DOHH2 (cell line): ENCODE results near the gene STAM2.
"Not testable (repeated sequence)": the region's sequence is repeated elsewhere in the genome, so short reads cannot be mapped to it uniquely, and the experiment has no call there.

Experiments used
- H3F3A ChIP-seq: fragments of 200-600 bp; sonication (generic), shearing (Covaris generic); 2 replicates; pipeline ENCODE4 v1.6.0; 2016; ENCODE audit warnings: antibody characterized with exemption, mild to moderate bottlenecking; ENCODE audit not compliant: control insufficient read depth, insufficient read depth
- H3K27ac ChIP-seq: fragments of 200-600 bp; sonication (generic); 2 replicates; pipeline ENCODE4 v1.5.1; 2014; ENCODE audit warnings: low read depth, mild to moderate bottlenecking, low read length, moderate library complexity
- H3K27me3 ChIP-seq: fragments of 200-600 bp; sonication (generic); 2 replicates; pipeline ENCODE4 v1.6.1; 2014; ENCODE audit warnings: mild to moderate bottlenecking, low read length, mixed read lengths; ENCODE audit not compliant: control insufficient read depth
- H3K36me3 ChIP-seq: fragments of 200-600 bp; sonication (generic); 2 replicates; pipeline ENCODE4 v1.6.1; 2014; ENCODE audit warnings: mild to moderate bottlenecking, low read length, moderate library complexity, mixed read lengths; ENCODE audit not compliant: control insufficient read depth
- H3K4me1 ChIP-seq: fragments of 200-600 bp; sonication (generic); 2 replicates; pipeline ENCODE4 v1.6.1; 2014; ENCODE audit warnings: mild to moderate bottlenecking, low read length, mixed read lengths; ENCODE audit not compliant: control insufficient read depth
- H3K4me2 ChIP-seq: fragments of 200-600 bp; sonication (generic); 2 replicates; pipeline ENCODE4 v1.6.0; 2014; ENCODE audit warnings: mild to moderate bottlenecking, low read length, moderate library complexity
- H3K4me3 ChIP-seq: fragments of 200-600 bp; sonication (generic); 2 replicates; pipeline ENCODE4 v1.5.1; 2014; ENCODE audit warnings: mild to moderate bottlenecking, low read length, mixed read lengths
- H3K79me2 ChIP-seq: fragments of 200-600 bp; sonication (generic); 2 replicates; pipeline ENCODE4 v1.6.1; 2014; ENCODE audit warnings: mild to moderate bottlenecking, low read length, mixed read lengths; ENCODE audit not compliant: control insufficient read depth
- H3K9me2 ChIP-seq: fragments of 200-600 bp; sonication (generic); replicated peaks from 2 replicates; pipeline ENCODE4 v1.6.1; 2014; ENCODE audit warnings: mild to moderate bottlenecking, low read length, mixed read lengths; ENCODE audit not compliant: control insufficient read depth
- H3K9me3 ChIP-seq: fragments of 200-600 bp; sonication (generic); 2 replicates; pipeline ENCODE4 v1.6.1; 2014; ENCODE audit warnings: antibody characterized with exemption, low read length, mixed read lengths; ENCODE audit not compliant: control insufficient read depth, insufficient read depth
- H4K20me1 ChIP-seq: fragments of 200-600 bp; sonication (generic); 2 replicates; pipeline ENCODE4 v1.6.0; 2014; ENCODE audit warnings: low read depth, mild to moderate bottlenecking, antibody characterized with exemption, low read length, moderate library complexity; ENCODE audit not compliant: control insufficient read depth, insufficient read depth
- EZH2phosphoT487 ChIP-seq: fragments of 200-600 bp; sonication (generic); IDR thresholded peaks from 2 replicates; pipeline ENCODE4 v1.6.1; 2017; ENCODE audit warnings: borderline replicate concordance, mild to moderate bottlenecking, antibody characterized with exemption, low read length, moderate library complexity, mixed read lengths
- TF ChIP-seq, protein P1 (sequence below): fragments of 200-600 bp; sonication (generic); IDR thresholded peaks from one replicate; pipeline ENCODE4 v1.5.1; 2014; ENCODE audit warnings: antibody characterized with exemption, mild to moderate bottlenecking, low read depth, low read length; ENCODE audit not compliant: poor library complexity, severe bottlenecking

The STAM2 gene

DNA sequence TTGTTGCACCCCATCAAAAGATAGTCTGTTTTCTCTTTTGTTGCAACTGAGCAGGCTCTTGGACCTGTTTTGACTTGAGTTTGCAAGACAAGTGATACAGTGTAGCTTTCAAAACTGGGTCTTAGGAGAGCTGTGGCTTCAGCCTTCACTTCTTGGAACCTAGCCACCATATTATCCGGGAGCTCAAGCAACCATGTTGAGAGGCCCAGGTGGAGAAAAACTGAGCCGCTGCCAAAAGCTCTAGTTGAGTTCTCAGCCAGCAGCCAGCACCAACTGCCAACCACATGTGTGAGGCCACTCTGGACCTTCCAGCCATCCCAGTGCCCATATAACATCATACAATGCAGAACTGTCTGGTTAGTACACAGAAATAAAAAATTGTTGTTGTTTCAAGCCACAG, 82.1 kb downstream of the STAM2 start:
- no peak for TF ChIP-seq EZH2phosphoT487
- no peaks in the 10 kb centered on the region for H3K9me2 ChIP-seq
- peaks cover 19% of the 10 kb centered on the region for H3K27me3 ChIP-seq
- H3F3A ChIP-seq = no peaks in the 10 kb centered on the region
- no peak overlapping the region for H3K4me2 ChIP-seq
- H3K79me2 ChIP-seq = no peaks in the 10 kb centered on the region
- H4K20me1 ChIP-seq = no peaks in the 10 kb centered on the region
- H3K4me3 ChIP-seq = no peak overlapping the region
- no peak overlapping the region for H3K27ac ChIP-seq
- no peaks in the 10 kb centered on the region for H3K9me3 ChIP-seq
- no peaks in the 10 kb centered on the region for H3K36me3 ChIP-seq
- H3K4me1 ChIP-seq = no peaks in the 10 kb centered on the region

DNA sequence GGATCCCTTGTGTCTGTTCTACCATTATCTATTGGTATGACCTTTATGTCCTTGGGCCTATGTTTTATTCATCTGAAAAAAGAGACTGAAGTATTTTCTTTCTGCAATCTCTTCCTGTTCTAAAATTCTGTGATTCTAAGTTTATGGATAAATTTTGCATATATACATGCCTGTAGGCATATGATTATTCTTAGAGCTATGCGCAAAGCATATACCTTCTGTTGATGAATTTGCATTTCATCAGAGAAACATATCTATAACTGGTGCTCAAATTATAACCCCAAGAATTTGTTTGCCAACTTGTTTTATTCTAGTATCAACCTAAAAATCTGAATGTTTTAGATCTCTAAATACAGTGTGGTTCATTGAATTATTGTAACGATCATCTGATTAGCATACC, 83.5 kb downstream of the STAM2 start:
- H3K9me2 ChIP-seq = no peaks in the 10 kb centered on the region
- H3K4me3 ChIP-seq = no peak overlapping the region
- H3K36me3 ChIP-seq = no peaks in the 10 kb centered on the region
- no peaks in the 10 kb centered on the region for H4K20me1 ChIP-seq
- H3K79me2 ChIP-seq = no peaks in the 10 kb centered on the region
- H3K27ac ChIP-seq = no peak overlapping the region
- H3K4me2 ChIP-seq = no peak overlapping the region
- H3F3A ChIP-seq = no peaks in the 10 kb centered on the region
- H3K9me3 ChIP-seq = no peaks in the 10 kb centered on the region
- no peaks in the 10 kb centered on the region for H3K4me1 ChIP-seq
- no peak for TF ChIP-seq EZH2phosphoT487
- TF ChIP-seq, protein P1, sequence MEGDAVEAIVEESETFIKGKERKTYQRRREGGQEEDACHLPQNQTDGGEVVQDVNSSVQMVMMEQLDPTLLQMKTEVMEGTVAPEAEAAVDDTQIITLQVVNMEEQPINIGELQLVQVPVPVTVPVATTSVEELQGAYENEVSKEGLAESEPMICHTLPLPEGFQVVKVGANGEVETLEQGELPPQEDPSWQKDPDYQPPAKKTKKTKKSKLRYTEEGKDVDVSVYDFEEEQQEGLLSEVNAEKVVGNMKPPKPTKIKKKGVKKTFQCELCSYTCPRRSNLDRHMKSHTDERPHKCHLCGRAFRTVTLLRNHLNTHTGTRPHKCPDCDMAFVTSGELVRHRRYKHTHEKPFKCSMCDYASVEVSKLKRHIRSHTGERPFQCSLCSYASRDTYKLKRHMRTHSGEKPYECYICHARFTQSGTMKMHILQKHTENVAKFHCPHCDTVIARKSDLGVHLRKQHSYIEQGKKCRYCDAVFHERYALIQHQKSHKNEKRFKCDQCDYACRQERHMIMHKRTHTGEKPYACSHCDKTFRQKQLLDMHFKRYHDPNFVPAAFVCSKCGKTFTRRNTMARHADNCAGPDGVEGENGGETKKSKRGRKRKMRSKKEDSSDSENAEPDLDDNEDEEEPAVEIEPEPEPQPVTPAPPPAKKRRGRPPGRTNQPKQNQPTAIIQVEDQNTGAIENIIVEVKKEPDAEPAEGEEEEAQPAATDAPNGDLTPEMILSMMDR = no peak
- peaks cover 8% of the 10 kb centered on the region; the same call in 1 of the 2 replicates for H3K27me3 ChIP-seq

DNA sequence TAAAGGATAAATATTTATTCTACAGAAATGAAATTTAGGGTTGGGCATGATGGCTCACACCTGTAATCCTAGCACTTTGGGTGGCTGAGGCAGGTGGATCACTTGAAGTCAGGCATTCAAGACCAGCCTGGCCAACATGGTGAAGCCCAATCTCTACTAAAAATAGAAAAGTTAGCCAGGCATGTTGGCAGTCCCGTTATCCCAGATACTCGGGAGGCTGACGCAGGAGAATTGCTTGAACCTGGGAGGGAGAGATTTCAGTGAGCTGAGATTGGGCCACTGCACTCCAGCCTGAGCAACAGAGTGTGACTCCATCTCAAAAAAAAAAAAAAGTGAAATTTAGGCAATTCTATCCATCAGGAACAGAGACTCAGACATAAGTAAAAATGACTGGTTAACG, 84.8 kb downstream of the STAM2 start:
- H3K9me2 ChIP-seq = not testable (repeated sequence)

DNA sequence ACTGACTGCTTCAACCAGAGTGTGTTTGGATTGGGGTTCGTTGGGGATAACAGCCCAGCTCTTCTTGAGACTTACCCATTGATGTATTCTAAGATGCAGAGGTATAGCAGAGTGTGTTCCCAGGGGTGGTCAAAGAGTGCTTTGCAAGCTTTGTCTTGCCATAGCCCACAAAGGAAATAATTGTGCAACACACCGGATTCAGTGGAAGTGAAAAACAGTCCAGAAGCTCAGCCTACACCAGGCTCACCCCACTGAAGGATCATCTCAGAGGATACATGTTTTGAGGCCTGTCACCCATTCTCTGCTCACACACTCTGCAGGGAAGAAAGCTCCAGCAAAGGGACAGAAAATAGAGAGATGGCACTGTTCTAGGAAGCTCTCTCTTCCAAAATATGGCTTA, 86.3 kb downstream of the STAM2 start:
- H3K9me3 ChIP-seq = no peaks in the 10 kb centered on the region
- H3F3A ChIP-seq = no peaks in the 10 kb centered on the region
- no peak overlapping the region for H3K27ac ChIP-seq
- no peaks in the 10 kb centered on the region for H3K79me2 ChIP-seq
- no peaks in the 10 kb centered on the region for H3K36me3 ChIP-seq
- no peaks in the 10 kb centered on the region for H3K4me1 ChIP-seq
- TF ChIP-seq, protein P1 = no peak
- TF ChIP-seq EZH2phosphoT487 = no peak
- peaks cover 8% of the 10 kb centered on the region; the same call in 1 of the 2 replicates for H3K27me3 ChIP-seq
- H3K4me3 ChIP-seq = no peak overlapping the region
- H3K9me2 ChIP-seq = no peaks in the 10 kb centered on the region
- H3K4me2 ChIP-seq = no peak overlapping the region
- no peaks in the 10 kb centered on the region for H4K20me1 ChIP-seq

More for the DNA sequence above, 84.8 kb downstream of the STAM2 start:
- H3K27ac ChIP-seq, H4K20me1 ChIP-seq, H3K9me3 ChIP-seq, H3K4me2 ChIP-seq, H3K4me3 ChIP-seq, H3F3A ChIP-seq, H3K79me2 ChIP-seq, H3K4me1 ChIP-seq, H3K36me3 ChIP-seq, H3K27me3 ChIP-seq: not testable (repeated sequence)
